ENCODE measurements around the gene BAIAP2.

BAIAP2 gene

DNA sequence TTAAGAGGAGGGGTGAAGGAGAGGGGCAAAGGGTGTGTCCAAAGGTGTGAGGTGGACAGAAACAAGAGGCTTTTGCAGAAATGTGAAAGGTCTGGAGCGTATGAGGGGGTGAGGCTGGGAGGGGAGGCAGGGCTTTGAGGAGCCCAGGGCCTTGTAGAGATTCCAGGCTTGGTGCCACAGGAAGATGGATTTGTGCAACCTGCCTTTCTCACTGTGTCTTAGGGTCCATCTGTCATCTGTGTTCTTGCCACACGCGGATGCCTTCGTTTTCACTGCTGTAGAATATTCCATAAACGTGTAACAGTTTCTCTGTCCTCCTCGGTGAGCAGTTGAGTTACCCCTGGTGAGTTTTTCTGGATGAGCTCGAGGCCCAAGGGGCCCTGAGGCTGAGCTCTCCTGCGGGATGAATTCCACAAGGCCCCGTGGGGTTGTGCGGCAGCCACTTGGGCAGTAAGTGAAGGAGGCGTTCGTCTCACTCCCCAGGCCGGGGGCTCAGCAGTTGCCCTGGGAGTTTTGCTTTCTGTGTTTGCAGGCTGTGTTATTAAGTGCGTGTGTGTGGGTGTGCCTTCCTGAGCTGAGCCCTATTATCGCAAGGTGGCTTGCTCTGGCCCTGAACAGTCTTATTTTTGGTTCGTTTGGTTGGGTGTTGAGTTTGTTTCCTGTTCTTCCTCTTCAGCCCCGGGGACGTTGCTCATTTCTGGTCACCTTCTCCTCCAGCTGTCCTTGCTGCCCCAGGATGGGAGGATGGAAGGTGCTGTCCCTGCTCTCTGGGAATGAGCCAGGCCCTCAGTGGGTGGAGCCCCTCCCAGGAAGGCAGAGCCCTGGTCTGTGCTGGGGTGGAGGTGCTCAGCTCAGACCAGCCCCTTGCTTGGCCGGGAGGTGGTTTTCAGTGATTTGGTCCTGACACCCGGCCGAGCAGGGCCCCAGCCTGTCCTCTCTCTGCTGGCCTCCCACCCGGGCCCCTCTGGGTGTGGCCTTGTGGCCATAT is 28.4 kb downstream of the BAIAP2 start:
- H2AFZ ChIP-seq (ENCODE audit: low read length) = no peak overlapping the region
- no peaks in the 10 kb centered on the region for H3F3A ChIP-seq (ENCODE audit: low read depth)
- no peak overlapping the region for H3K9ac ChIP-seq (ENCODE audit: low read depth, low read length, poor library complexity, severe bottlenecking)
- H3K9me3 ChIP-seq (ENCODE audit: insufficient read depth, low read depth, low read length) = no peaks in the 10 kb centered on the region
- H3K4me3 ChIP-seq (ENCODE audit: low read length, poor library complexity, severe bottlenecking) = no peak overlapping the region
- TF ChIP-seq, protein P1, sequence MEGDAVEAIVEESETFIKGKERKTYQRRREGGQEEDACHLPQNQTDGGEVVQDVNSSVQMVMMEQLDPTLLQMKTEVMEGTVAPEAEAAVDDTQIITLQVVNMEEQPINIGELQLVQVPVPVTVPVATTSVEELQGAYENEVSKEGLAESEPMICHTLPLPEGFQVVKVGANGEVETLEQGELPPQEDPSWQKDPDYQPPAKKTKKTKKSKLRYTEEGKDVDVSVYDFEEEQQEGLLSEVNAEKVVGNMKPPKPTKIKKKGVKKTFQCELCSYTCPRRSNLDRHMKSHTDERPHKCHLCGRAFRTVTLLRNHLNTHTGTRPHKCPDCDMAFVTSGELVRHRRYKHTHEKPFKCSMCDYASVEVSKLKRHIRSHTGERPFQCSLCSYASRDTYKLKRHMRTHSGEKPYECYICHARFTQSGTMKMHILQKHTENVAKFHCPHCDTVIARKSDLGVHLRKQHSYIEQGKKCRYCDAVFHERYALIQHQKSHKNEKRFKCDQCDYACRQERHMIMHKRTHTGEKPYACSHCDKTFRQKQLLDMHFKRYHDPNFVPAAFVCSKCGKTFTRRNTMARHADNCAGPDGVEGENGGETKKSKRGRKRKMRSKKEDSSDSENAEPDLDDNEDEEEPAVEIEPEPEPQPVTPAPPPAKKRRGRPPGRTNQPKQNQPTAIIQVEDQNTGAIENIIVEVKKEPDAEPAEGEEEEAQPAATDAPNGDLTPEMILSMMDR (conservative IDR thresholded peaks at IDR 0.05; ENCODE audit: low read length) = no peak
- TF ChIP-seq EZH2phosphoT487 (IDR thresholded peaks at IDR 0.05; ENCODE audit: borderline replicate concordance) = no peak
- H3K79me2 ChIP-seq (ENCODE audit: insufficient read depth, low read length) = no peaks in the 10 kb centered on the region
- H3K36me3 ChIP-seq (ENCODE audit: insufficient read depth, low read length) = no peaks in the 10 kb centered on the region
- H3K27me3 ChIP-seq (ENCODE audit: insufficient read depth, low read length, poor library complexity, severe bottlenecking) = no peaks in the 10 kb centered on the region
- no peaks in the 10 kb centered on the region for H4K20me1 ChIP-seq (ENCODE audit: insufficient read depth, low read length, poor library complexity, severe bottlenecking)
- H3K9me2 ChIP-seq (replicated peaks; ENCODE audit: low read depth, low read length) = no peaks in the 10 kb centered on the region
- H3K4me2 ChIP-seq (ENCODE audit: low read depth, low read length, poor library complexity, severe bottlenecking) = no peak overlapping the region
- H3K4me1 ChIP-seq (ENCODE audit: insufficient read depth, low read length, poor library complexity, severe bottlenecking) = no peaks in the 10 kb centered on the region

DNA sequence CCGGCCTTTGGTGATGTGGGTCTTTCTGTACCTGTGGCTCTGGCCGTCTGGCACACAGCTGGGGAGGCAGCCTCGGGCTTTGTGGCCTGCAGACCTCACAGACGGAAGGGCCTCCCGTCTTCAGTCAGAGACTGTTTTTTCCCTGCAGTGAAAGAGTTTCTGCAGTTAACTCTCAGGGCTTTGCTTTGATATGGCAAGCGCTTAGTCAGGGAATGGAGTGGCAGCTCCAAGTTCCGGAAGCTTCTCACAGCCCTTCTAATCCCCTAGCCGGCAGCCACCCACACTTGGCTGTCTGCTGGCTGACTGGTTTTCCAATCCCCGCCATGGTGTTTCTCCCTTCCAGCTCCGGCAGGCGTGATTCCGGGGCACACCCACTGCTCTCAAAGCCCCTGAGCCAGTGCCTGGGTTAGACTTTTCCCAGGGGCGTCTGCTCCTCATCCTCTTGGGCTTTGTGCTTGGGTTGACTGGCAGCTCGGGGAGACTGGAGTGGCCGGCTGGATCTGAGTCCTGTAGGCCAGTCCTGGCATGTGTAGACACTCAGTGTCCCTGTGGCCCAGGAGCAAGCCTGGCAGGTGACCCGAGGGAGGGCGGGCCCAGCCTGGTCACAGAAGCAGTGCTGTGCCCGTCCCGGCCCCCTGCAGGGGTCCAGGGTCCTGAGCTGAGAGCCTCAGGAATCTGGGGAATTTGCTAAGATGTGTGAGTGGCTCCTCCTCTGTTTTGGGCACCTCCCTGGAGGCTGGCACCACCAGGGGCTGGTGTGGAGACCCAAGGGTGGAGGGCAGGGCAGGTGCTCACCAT is 29.9 kb downstream of the BAIAP2 start:
- no peak overlapping the region for H3K4me2 ChIP-seq (ENCODE audit: low read depth, low read length, poor library complexity, severe bottlenecking)
- no peak overlapping the region for H3K9ac ChIP-seq (ENCODE audit: low read depth, low read length, poor library complexity, severe bottlenecking)
- no peaks in the 10 kb centered on the region for H3K79me2 ChIP-seq (ENCODE audit: insufficient read depth, low read length)

DNA sequence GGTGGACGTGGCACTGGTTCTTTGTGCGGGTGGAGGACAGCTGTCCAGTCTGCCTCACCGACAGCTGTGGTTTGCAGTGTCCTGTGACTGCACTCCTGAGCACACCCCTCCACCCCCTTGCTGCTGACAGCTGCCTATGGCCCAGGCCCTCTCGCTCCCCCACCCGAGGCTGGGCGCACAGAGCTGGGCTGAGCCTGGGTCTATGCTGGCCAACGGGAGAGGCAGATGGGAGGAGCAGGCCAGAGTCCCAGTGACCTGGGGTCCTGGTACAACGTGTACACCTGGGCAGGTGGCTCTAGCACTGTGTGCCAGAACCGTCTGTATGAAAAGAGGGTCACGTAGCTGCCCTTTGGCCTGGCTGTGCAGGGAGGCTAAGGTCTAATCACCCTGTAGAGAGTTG is 30.5 kb downstream of the BAIAP2 start:
- Histone ChIP-seq H3K4me3 (ENCODE audit: low read length, poor library complexity, severe bottlenecking) (no peak overlapping the region), H4K20me1 (ENCODE audit: insufficient read depth, low read length, poor library complexity, severe bottlenecking) (no peaks in the 10 kb centered on the region), H2AFZ (ENCODE audit: low read length) (no peak overlapping the region), H3K9me2 (replicated peaks; ENCODE audit: low read depth, low read length) (no peaks in the 10 kb centered on the region), H3F3A (ENCODE audit: low read depth) (no peaks in the 10 kb centered on the region), H3K9me3 (ENCODE audit: insufficient read depth, low read depth, low read length) (no peaks in the 10 kb centered on the region), H3K4me1 (ENCODE audit: insufficient read depth, low read length, poor library complexity, severe bottlenecking) (no peaks in the 10 kb centered on the region), H3K9ac (ENCODE audit: low read depth, low read length, poor library complexity, severe bottlenecking) (no peak overlapping the region), H3K79me2 (ENCODE audit: insufficient read depth, low read length) (no peaks in the 10 kb centered on the region), H3K36me3 (ENCODE audit: insufficient read depth, low read length) (no peaks in the 10 kb centered on the region), H3K4me2 (ENCODE audit: low read depth, low read length, poor library complexity, severe bottlenecking) (no peak overlapping the region), H3K27me3 (ENCODE audit: insufficient read depth, low read length, poor library complexity, severe bottlenecking) (no peaks in the 10 kb centered on the region)
- TF ChIP-seq EZH2phosphoT487 (IDR thresholded peaks at IDR 0.05; ENCODE audit: borderline replicate concordance) = no peak
- TF ChIP-seq, protein P1 (conservative IDR thresholded peaks at IDR 0.05; ENCODE audit: low read length) = no peak

More for the DNA sequence above, 29.9 kb downstream of the BAIAP2 start:
- Histone ChIP-seq H3K9me2 (replicated peaks; ENCODE audit: low read depth, low read length) (no peaks in the 10 kb centered on the region), H3K4me1 (ENCODE audit: insufficient read depth, low read length, poor library complexity, severe bottlenecking) (no peaks in the 10 kb centered on the region), H3K4me3 (ENCODE audit: low read length, poor library complexity, severe bottlenecking) (no peak overlapping the region), H3K36me3 (ENCODE audit: insufficient read depth, low read length) (no peaks in the 10 kb centered on the region), H3F3A (ENCODE audit: low read depth) (no peaks in the 10 kb centered on the region), H4K20me1 (ENCODE audit: insufficient read depth, low read length, poor library complexity, severe bottlenecking) (no peaks in the 10 kb centered on the region), H3K27me3 (ENCODE audit: insufficient read depth, low read length, poor library complexity, severe bottlenecking) (no peaks in the 10 kb centered on the region), H3K9me3 (ENCODE audit: insufficient read depth, low read depth, low read length) (no peaks in the 10 kb centered on the region), H2AFZ (ENCODE audit: low read length) (no peak overlapping the region)
- TF ChIP-seq EZH2phosphoT487 (IDR thresholded peaks at IDR 0.05; ENCODE audit: borderline replicate concordance) = no peak
- TF ChIP-seq, protein P1 (conservative IDR thresholded peaks at IDR 0.05; ENCODE audit: low read length) = no peak

Measured in Loucy (cell line).